ENCODE measurements around the gene TTLL3. TPM values are rescaled to one million over a fixed set of nuclear protein-coding genes. Genes with fewer than 3 reads are reported as not detected.

The TTLL3 gene
- polyA plus RNA-seq, 1 of the 3 experiments (the other 2 are of a cell fraction): 41.6 TPM

- no peak for TF ChIP-seq RAD21 (IDR thresholded peaks at IDR 0.05; ENCODE audit: low read length)
- no peak for TF ChIP-seq GABPA (IDR thresholded peaks at IDR 0.05; ENCODE audit: low read depth)
- no peak for TF ChIP-seq GATA2 (CRISPR knock-in tag; IDR thresholded peaks at IDR 0.05)
- TF ChIP-seq TAF1 (IDR thresholded peaks at IDR 0.05; ENCODE audit: borderline replicate concordance, low read depth, low read length): no peak
- TF ChIP-seq RCOR1 (IDR thresholded peaks at IDR 0.05; ENCODE audit: low read length): no peak
- no peak for TF ChIP-seq SIN3A (IDR thresholded peaks at IDR 0.05; ENCODE audit: borderline replicate concordance, low read depth, low read length)
- no peak for TF ChIP-seq RFX5 (IDR thresholded peaks at IDR 0.05; ENCODE audit: low read length)
These were observed 66.9 kb downstream of the TTLL3 start for GRCh38 chr3:9876991-9877390.

GRCh38 chr3:9878700-9879099 is 68.6 kb downstream of the TTLL3 start:
- Histone ChIP-seq H2AFZ (ENCODE audit: low read depth) (no peak overlapping the region), H3K4me1 (ENCODE audit: control insufficient read depth in 1 of 2, insufficient read depth in 2 of 2, low read depth in 1 of 2, low read length in 1 of 2) (peaks cover 0 to 2% of the 10 kb centered on the region in 2 experiments; a peak in 1 of 4 replicates), H3K4me2 (no peak overlapping the region), H3K9ac (no peak overlapping the region), H3K9me3 (no peaks in the 10 kb centered on the region), H3K36me3 (replicated peaks in 1 of 2; ENCODE audit: control insufficient read depth in 1 of 2, insufficient read depth in 2 of 2, low read length in 1 of 2) (no peaks in the 10 kb centered on the region), H3F3A (replicated peaks; ENCODE audit: insufficient read depth) (peaks cover 7% of the 10 kb centered on the region), H3K27ac (ENCODE audit: low read depth in 2 of 2, low read length in 1 of 2) (no peak overlapping the region), H3K4me3 (ENCODE audit: low read depth in 2 of 2, low read length in 1 of 2) (no peak overlapping the region), H3K79me2 (ENCODE audit: insufficient read depth) (no peaks in the 10 kb centered on the region), H3K27me3 (ENCODE audit: insufficient read depth) (no peaks in the 10 kb centered on the region), H3K9me2 (no peaks in the 10 kb centered on the region), H4K20me1 (ENCODE audit: insufficient read depth) (no peaks in the 10 kb centered on the region)
- no peak for DNase-seq
- 50% methylated on average over 2 of the region's 5 CpGs for WGBS (ENCODE audit: low lambda C conversion rate)
- CTCF ChIA-PET: interaction anchor here (1.7 kb wide), 1 partner anchor 54 kb away, joined by 7 read pairs; the partner anchor contains the start of gene CRELD1
- POLR2A ChIA-PET: no interaction called here
- TF ChIP-seq PBX3 (IDR thresholded peaks at IDR 0.05): no peak
- no peak for TF ChIP-seq FOSL2 (IDR thresholded peaks at IDR 0.05; ENCODE audit: borderline replicate concordance, low read depth)
- no peak for TF ChIP-seq FOXM1 (IDR thresholded peaks at IDR 0.05; ENCODE audit: low read depth)
- TF ChIP-seq USF1 (IDR thresholded peaks at IDR 0.05; ENCODE audit: borderline replicate concordance, low read depth): no peak
- TF ChIP-seq USF2 (IDR thresholded peaks at IDR 0.05; ENCODE audit: borderline replicate concordance, low read depth, low read length): no peak
- TF ChIP-seq NRF1 (IDR thresholded peaks at IDR 0.05; ENCODE audit: low read depth, low read length): no peak

More at GRCh38 chr3:9876991-9877390, 66.9 kb downstream of the TTLL3 start:
- peaks cover 0 to 2% of the 10 kb centered on the region in 2 experiments; a peak in 1 of 4 replicates for H3K4me1 ChIP-seq (ENCODE audit: control insufficient read depth in 1 of 2, insufficient read depth in 2 of 2, low read depth in 1 of 2, low read length in 1 of 2)
- peaks cover 6% of the 10 kb centered on the region for H3F3A ChIP-seq (replicated peaks; ENCODE audit: insufficient read depth)
- no peak overlapping the region for H3K27ac ChIP-seq (ENCODE audit: low read depth in 2 of 2, low read length in 1 of 2)
- WGBS (ENCODE audit: low lambda C conversion rate): 100% methylated on average over 10 of the region's 12 CpGs
- no peaks in the 10 kb centered on the region for H3K79me2 ChIP-seq (ENCODE audit: insufficient read depth)
- no peak overlapping the region for H2AFZ ChIP-seq (ENCODE audit: low read depth)
- H3K36me3 ChIP-seq (replicated peaks in 1 of 2; ENCODE audit: control insufficient read depth in 1 of 2, insufficient read depth in 2 of 2, low read length in 1 of 2): no peaks in the 10 kb centered on the region
- no peaks in the 10 kb centered on the region for H3K9me2 ChIP-seq
- H3K4me3 ChIP-seq (ENCODE audit: low read depth in 2 of 2, low read length in 1 of 2): no peak overlapping the region
- no peak for DNase-seq
- CTCF ChIA-PET: no interaction called here
- H3K4me2 ChIP-seq: no peak overlapping the region
- POLR2A ChIA-PET: no interaction called here
- H3K9ac ChIP-seq: no peak overlapping the region
- no peaks in the 10 kb centered on the region for H3K27me3 ChIP-seq (ENCODE audit: insufficient read depth)
- no peaks in the 10 kb centered on the region for H4K20me1 ChIP-seq (ENCODE audit: insufficient read depth)
- no peaks in the 10 kb centered on the region for H3K9me3 ChIP-seq
